HG03432 (cell line): ENCODE results near the gene PCNX1.
"Not testable (repeated sequence)": the region's sequence is repeated elsewhere in the genome, so short reads cannot be mapped to it uniquely, and the experiment has no call there.

Source experiments
- ATAC-seq: cut with Tn5 transposase; IDR thresholded peaks from one replicate; pipeline ENCODE4 v1.9.1; 2021; ENCODE audit warnings: mild to moderate bottlenecking, moderate library complexity; ENCODE audit not compliant: unreplicated experiment

Gene PCNX1

DNA sequence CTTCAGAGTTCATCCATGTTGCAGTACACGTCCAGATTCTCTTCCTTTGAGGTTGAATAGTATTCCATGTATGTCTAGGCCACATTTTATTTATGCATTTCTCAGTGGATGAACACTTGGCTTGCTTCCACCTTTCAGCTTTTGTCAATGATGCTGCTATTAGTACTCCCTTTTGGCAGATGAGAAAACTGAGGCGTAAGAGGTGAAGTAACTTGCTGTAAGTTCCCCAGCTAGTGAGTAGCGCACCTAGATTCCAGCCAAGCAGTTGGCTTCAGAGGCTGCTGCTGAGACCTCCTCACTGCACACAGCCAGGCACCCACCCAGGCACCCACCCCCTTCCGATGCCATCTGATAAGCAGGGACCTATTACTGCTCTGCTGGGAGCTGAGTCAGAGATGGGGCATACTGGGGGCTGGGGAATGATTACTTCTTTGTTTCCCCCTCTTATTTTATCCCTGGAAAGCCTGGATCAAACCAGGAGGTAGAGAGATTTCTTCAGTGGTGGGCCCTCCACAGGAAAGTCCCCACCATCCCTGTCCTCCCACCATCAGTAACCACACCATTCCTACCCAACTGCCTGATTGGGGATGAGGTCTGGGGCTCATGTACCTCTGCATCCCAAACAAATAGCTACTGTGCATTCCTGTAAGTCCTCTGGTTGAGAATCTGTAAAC, 234.6 kb downstream of the PCNX1 start:
- ATAC-seq = no peak

DNA sequence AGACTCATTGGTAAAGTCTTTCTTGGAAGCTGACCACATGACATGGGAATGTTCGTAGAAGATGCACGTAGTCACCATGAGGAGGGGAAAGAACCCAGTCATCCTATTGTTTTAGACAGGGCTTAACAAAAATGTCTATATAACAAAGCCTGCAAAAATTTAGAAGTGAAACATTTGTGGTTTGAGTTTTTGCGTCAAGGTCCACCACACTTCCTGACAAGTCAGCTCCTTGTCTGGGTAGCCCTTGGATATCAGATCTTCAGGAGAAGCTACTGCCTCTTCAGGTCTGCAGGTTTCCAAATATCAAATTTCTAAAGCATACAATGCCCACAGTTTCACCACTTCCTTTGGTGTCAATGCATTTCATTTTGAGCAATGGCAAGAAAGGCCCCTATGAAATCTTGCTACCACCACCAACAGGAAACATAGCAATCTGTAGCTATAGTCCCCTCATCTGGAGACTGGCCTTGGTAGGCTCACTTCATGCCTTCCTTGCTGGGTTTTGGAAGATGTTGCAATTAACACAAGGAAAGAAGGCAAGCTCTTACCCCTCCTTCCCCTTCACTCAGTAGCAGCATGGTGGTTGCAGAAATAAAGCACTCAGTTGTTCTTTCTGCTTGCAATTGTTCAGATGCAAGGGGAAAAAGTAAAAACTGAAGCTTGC, 235.2 kb downstream of the PCNX1 start:
- ATAC-seq = peak; percentile 60

DNA sequence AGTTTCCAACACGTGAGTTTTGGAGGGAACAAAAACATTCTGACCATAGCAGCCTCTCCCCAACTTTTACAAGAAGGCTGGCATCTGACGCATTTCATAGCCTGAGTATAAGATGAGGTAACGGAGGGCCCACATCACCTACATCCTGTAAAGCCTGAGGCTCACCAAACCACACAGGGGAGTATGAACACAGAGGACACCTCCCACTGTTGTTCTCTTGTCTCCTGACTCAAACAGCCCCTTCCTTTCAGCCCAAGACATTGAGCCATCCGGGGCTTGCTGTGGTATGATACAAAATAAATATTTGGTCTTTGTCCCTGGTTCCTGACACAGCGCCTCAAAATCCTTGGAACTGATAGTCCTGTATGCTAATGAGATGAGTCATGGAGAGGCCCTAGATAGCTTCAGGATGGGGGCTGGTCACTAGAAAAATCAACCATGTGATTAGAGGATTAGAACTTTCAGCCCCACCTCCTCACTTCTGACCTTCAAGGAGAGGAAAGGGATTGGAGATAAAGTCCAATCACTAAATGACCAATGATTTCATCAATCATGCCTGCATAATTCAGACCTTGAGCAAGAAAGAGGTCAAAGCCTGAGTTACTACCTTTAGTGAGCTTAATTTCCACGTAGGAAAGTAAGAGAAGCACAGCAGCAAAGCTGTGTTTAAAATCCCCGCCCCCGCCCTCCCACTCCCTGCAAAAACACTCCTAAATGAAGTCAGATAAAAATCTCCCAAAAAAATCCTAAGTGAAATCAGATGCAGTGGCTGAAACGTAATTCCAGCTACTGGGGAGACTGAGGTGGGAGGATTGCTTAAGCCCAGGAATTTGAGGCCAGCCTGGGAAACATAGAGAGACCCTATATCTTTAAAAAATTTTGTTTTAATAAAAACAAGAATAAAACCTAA, 236.4 kb downstream of the PCNX1 start:
- no peak for ATAC-seq

DNA sequence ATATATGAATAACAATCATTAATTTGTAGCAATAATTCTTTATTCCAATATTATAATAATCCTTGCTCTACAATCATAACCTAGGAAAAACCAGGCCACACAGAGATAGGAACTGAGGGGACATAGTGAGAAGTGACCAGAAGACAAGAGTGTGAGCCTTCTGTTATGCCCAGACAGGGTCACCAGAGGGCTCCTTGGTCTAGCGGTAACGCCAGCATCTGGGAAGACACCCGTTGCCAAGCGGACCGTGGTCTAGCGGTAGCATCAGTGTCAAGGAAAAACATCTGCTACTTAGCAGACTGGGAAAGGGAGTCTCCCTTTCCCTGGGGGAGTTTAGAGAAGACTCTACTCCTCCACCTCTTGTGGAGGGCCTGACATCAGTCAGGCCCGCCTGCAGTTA, 240.1 kb downstream of the PCNX1 start:
- ATAC-seq = not testable (repeated sequence)

DNA sequence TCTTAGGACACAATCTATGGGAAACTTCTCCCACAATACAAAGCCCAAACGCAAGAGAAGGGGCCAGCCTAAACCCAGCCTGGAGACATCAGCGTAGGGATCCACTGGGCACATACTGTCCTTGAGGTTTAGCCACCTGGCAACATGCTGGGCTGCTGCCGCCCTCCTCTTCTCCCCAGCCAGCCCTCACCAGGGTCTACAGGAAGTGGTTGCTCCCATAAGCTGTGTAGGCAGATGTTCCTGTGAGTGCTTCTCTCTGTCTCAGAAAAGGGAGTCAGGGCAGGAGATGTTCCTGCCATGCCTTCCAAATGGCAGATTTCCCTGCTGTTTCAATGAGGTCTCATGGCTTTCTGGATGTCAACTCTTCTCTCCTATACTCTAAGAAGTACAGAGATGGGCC, 241.4 kb downstream of the PCNX1 start:
- no peak for ATAC-seq

DNA sequence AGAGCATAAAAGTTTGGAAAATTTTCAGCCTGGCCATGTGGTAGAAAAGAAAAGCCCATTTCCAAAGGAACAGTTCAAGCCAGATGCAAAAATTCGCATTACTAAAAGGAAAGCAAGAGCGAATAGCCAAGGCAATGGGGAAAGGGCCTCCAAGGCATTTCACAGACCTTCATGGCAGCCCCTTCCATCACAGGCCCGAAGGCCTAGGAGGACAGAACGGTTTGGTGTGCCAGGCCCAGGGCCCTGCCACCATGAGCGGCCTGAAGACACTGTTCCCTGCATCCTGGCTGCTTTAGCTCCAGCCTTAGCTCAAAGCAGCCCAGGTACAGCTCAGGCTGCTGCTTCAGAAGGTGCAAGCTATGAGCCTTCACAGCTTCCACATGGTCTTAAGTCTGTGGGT, 243.5 kb downstream of the PCNX1 start:
- ATAC-seq = no peak

DNA sequence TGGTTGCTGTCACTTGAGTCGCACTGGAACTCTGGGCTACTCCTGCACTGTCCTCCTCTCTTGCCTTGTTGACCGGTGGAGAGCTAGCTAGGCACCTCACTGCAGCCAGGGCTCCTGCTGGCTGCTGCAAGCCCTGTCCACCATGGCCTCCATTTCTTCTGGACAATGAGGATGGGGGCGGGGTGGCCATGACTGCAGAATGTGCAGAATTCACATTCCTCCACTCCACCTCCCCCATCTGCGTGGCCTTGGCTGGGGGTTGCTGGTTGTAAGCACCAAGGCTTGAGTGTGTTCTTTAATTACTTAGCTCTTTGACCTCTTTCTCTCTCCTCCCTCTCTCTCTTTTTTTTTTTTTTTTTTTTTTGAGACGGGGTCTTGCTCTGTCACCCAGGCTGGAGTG, 248.5 kb downstream of the PCNX1 start:
- no peak for ATAC-seq

DNA sequence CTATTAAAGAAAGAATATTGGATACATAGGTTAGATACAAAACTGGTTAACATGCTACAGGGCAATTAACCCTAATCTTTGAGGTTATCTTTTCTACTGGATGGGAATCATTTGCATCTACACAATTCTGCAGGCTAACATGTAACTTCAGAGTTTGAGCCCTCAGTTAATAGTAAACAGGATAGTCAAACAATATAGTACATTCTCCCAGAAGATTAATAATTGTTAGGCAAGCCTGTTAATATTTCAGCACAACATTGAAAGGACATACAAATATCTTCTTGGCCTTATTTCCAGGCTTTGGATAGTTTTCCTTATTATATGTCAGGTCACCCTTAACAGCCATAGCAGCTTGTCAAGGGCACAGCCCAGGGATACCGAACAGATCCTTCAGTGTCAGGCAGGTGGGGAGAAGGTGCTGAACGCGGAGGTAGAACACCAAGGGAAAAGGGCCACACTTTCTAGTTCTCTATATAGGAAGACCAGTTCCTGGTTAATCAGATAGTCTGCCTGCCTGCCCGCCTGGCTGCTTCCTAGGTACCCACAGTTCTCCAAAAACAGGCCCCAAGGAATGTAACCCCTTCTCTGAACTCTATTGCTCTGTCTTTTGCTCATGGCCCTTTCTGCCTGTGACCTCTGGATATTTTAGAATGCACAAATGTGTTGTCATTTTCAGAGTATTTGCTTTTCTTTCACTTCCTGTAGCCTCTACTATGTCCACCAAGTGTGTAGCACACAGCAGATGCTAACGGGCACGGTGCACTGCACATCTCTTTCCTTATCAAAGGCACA, 256.0 kb downstream of the PCNX1 start:
- no peak for ATAC-seq

DNA sequence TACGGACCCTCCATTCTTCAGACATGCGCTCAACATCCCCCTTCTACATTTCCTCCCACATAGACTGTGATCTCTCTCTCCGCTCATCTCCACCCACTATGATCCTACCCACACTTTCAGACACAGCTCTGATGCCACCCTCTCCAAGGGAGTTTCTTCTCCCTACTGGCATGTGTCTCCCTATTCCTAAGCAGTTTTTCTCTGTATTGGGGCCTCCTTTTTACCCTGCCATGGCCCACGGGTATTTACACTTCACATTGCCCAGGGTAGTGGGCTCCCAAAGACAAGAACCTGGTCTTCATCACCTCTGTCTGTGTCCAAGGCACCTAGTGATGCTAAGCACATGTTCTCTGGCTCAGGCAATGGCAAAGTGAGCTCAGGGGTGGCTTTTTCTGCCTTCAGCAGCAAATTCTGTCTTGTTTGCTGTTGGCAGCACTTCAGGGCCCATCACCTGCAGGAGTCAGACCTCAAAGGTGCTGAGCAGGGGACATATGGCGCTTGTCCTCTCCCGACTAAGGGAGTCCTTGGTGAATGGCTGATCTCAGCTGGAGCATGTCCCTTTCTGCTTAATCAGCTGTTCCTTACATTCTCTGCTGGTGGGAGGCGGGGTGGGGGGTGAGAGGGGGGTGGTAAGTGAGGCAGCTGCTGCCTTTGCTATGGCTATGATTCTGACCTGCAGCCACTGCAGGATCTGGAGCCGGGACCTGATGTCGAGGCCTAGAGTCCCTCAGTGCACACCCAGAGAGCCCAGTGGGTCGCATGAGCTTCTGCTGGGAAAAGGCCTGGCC, 256.8 kb downstream of the PCNX1 start:
- ATAC-seq = no peak
